D341Med (cell line): ENCODE measurements around the gene STAT1.
"Not testable (repeated sequence)": the region's sequence is repeated elsewhere in the genome, so short reads cannot be mapped to it uniquely, and the experiment has no call there.

Source experiments
- DNase-seq: peaks from one replicate; pipeline ENCODE4 v3.0.0; 2012; ENCODE audit warnings: low spot score

STAT1 gene

GRCh38 chr2:190981333-190981732, 32.6 kb downstream of the STAT1 start:
- DNase-seq: no peak

GRCh38 chr2:190980630-190981209, 33.3 kb downstream of the STAT1 start:
- no peak for DNase-seq

DNA sequence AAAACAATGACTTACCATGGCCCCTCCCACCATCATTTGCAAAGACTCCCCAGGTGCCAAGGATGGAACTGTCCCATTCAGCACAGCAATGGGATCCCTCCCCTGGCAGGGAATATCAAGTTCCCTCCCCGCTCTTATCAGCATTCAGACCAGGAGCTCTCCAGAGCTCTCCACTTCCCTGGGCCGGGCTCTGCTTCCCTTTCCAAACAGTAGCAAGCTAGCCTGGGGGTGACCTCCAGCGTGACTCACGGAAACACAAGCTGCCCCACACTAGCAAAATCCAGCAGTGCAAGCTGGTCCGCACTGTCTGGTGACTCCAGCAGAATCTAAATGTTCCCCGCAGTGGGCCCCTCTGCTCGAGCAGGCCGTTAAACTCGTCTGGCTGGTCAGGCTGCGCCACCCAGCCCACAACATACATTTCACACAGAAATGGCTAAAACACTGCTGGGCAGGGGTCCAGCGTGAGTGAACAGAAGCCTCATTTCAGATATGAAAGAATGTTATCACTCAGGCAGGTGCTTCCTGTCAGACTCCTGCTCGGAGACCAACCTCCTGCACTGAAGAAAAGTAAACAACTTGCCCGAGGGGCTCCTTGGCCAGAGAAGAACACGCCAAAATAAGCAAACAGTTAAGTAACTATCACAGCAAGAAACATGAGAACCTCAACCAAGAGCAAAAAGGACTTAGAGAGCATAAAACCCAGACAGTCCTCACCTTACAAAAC, 33.9 kb downstream of the STAT1 start:
- DNase-seq: no peak

DNA sequence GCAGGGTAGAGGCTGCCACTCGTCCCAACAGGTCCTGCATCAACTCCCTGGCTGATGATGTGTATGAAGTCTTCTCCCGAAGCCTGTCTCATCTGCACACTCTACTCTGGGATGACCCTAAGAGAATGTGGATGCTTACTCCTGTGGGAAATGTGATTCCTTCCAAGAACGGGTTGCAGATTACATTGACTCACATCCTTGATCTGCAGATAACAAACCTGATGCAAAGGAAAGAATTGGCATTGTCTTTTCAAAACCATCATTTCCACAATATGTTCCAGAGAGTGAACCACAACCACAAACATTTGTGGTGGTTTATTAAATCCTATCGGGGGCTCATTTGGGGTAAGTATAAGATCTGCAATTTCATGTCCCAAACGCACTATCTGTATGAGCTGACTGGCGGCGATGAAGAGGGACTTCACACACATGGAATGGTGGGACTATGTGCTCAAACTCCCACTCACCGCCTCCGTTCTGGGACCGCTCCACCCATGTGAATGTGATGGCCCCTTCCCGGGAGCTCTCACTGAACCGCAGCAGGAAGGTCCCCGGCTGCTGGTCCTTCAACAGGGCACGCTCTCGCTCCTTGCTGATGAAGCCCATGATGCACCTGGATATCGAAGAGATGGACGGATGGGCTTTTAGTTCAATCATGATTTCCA, 35.5 kb downstream of the STAT1 start:
- DNase-seq: no peak

DNA sequence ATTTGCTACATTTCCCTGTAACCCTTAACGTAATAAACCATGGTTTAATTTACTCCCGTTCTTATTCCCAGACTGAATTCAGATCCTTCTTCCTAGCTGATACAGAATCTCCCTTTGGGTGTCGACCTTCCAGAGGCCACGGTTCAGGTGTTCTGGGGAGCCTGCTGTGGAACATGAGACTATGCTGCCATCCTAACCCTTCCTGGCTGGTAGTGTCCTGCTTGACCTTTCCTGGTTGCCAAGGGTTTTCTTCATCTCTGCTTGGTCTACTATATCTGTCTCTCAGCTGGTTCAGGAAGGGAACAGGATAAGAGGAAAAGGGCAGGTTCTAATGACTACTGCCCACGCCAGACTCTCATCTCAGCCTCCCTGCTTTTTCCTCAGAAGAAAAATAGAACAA, 36.5 kb downstream of the STAT1 start:
- DNase-seq: no peak

- DNase-seq: no peak
Measured at GRCh38 chr2:190976521-190976920, 37.5 kb downstream of the STAT1 start.

- peak; percentile 66 for DNase-seq
Measured at GRCh38 chr2:190974629-190975361, 39.2 kb downstream of the STAT1 start.

GRCh38 chr2:190973726-190974628, 40.0 kb downstream of the STAT1 start:
- DNase-seq: no peak

DNA sequence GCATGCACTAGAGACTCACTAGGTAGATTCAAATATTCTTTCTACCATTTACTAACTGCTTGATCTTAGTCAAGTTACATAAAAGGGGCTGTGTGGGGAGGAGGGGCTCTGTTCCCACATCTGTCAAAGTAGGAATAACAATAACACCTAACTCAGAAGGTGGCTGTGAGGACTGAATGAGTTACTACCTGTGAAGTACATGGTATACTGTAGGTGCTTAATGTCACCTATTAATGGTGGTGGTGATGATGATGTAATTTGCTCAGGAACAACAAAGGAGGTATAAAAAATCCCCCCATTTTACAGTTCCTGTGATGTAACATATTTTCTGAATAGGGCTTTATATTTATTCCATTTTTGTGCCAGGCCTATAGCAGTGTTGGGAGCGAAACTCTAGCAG, 40.7 kb downstream of the STAT1 start:
- no peak for DNase-seq

- no peak for DNase-seq
Measured at GRCh38 chr2:190972846-190973245, 41.1 kb downstream of the STAT1 start.

DNA sequence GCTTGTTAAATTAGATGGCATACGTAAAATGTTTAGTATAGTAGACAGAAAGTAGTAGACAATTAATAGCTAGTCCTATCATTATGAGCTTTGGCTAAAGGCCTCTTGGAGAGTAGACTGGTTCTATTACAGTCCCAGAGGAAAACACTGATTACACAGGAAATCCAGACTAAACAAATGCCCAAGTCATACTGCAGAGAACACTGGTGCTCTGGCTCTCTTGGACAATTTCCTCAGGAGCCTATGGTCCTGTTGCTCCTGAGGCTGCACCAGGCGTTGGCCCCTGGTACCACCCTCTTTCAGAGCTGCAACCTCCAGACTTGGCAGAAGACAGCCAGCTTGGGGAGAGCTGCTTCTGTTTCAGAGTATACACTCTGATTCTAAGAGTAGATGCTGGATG, 41.8 kb downstream of the STAT1 start:
- DNase-seq: no peak

GRCh38 chr2:190970873-190971506, 43.0 kb downstream of the STAT1 start:
- no peak for DNase-seq

GRCh38 chr2:190970160-190970559, 43.8 kb downstream of the STAT1 start:
- DNase-seq: no peak

- no peak for DNase-seq
Measured at GRCh38 chr2:190968522-190968921, 45.4 kb downstream of the STAT1 start.

GRCh38 chr2:190965580-190966222, 48.3 kb downstream of the STAT1 start:
- no peak for DNase-seq

GRCh38 chr2:190964170-190964795, 49.7 kb downstream of the STAT1 start:
- DNase-seq: no peak

GRCh38 chr2:190963088-190963487, 50.9 kb downstream of the STAT1 start:
- no peak for DNase-seq

DNA sequence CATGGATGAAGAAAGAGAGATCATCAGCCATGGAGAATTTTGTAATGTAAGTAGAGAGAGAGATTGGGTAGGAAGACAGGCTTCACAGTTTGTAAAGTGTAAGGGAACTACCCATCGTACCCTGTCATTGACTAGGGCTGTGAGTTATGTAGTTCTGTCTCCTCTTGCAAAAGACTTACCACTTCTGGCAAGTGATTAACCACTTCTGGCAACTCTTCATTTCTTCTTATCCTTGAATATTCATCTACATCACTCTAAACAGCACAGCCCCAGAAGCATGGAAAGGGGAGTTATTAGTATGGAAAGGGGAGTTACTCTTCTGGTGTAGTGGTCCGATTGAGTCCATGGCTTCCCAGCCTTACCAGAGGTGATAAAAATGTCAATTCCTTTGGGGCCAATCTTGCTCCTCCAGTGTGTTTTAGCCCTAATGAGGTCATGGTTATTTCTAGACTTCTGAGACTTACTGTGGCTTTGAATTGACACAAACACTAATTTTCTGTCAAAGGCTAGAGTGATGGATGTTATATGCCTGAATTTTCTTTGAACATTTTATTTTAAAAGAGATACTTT, 52.0 kb downstream of the STAT1 start:
- no peak for DNase-seq

GRCh38 chr2:190961117-190961516, 52.9 kb downstream of the STAT1 start:
- DNase-seq: not testable (repeated sequence)
